ENCODE measurements around the gene CCDC122.
"Not testable (repeated sequence)": the region's sequence is repeated elsewhere in the genome, so short reads cannot be mapped to it uniquely, and the experiment has no call there.

Gene CCDC122

DNA sequence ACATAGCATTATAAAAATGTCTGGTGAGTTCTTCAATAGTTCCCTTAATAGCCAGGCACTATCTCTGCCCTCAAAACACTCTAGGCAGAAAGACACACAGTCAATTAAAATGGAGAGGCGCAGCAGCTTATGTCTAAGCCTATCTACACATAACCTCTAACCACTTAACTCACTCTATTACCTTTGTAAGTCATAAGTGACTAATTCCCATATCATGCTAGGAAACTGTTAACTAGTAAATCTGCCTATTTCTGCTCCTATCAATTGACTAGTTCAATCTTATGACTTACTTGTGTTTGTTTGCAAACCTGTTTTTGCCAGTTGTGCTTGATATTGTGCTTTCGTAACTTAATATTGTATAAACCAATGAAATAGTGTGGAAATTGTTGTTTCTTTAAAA lies 3.2 kb downstream of the CCDC122 start:
- no peak for DNase-seq

DNA sequence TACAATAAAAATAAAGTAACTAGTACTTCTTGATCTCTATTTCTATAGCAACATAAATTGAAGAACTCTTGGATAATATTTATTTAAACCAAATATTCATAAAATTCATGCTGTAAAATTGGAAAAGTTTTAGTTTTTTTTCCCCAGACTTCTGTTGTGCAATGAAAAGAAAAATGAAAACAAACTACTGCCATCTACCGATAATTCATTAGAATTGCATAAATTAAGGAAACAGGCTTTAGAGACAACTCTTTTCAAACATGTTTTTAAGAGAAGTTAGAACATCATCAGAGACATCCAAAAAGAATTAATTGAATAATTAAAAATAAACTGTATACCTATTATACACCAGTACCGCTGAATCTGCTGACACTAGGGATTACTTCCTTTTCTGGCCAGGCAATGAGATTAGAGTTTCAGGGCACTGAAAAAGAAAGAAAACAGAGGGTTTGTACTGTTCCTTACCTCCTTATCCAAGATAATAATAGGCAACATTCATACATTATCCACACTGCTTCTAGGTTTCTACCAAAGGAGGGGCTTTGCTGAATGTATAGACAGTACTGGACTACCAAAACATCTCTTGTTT lies 4.9 kb downstream of the CCDC122 start:
- no peak for DNase-seq

DNA sequence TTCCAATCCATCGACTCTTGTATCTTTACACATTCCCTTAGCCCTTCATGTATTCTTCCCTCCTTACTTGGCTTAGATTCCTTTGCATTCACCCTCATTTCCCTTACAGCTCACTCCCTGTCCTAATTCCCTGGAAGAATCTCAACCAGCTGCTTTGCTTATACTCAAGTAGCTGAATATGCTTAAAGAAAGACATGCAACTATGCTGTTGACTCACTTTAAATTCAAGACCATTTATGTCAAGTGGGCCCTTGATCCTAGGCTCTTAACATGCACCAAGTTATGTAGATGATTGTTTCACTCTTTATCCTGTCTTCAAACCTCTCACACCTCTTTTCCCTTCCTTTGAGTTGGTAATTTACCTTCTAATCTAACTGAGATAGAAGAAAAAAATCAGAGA lies 7.4 kb downstream of the CCDC122 start:
- DNase-seq, result no peak

DNA sequence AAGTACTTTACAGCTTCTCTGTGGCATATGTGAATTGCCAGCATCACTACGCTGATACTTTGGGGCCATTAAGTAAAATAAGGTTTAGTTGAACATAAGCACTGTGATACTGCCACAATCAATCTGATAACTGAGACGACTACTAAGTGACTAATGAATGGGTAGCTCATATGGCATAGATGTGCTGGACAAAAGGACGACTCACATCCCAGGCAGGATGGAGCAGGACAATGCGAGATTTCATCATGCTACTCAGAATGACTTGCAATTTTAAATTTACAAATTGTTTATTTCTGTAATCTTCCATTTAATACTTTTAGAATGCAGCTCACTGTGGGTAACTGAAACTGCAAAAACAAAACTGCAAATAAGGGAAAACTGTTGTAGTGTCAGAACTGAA lies 13.6 kb downstream of the CCDC122 start:
- DNase-seq, result no peak

DNA sequence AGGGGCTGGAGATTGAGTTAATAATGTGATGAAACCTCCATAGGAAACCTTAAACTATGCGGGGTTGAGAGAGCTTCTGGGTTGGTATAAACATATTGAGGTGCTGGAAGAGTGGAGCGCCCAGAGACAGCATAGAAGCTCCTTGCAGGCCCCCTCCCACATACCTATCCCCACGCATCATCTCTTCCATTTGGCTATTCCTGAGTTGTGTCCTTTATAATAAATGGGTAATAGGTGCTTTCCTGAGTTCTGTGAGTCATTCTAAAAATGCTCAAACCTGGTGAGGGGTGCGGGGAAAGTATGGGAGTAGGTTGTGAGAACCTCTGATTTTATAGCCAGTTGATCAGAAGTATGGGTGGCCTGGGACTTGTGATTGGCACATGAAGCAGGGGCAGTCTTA lies 14.6 kb downstream of the CCDC122 start:
- no peak for DNase-seq

DNA sequence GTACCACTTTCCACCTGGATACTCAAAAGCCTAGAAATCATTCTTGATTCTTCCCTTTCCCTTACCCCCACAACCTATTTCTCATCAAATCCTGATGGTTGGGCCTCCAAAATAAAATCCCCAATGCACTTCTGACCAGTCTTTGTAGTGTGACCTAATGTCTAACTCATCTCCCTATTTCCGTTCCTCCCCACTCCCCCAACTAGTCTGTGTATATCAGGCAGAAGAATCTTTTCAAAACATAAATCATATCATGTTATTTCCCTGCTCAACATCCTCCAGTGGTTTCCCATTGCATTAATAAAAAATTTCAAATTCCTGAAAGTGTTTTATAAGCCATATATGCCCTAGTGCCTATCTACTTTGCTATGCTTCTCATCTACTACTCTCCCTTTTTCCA lies 17.7 kb downstream of the CCDC122 start:
- no peak for DNase-seq

DNA sequence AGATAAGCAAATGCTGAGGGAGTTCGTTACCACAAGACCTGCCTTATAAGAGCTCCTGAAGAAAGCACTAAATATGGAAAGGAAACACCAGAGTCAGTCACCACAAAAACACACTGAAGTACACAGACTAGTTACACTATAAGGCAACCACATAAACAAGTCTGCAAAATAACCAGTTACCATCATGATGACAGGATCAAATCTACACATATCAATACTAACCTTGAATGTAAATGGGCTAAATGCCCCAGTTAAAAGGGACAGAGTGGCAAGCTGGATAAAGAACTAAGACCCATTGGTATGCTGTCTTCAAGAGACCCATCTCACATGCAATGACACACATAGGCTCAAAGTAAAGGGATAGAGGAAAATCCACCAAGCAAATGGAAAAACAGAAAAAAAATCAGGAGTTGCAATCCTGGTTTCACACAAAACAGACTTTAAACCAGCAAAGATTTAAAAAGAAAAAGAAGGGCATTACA lies 26.6 kb downstream of the CCDC122 start:
- no peak for DNase-seq

DNA sequence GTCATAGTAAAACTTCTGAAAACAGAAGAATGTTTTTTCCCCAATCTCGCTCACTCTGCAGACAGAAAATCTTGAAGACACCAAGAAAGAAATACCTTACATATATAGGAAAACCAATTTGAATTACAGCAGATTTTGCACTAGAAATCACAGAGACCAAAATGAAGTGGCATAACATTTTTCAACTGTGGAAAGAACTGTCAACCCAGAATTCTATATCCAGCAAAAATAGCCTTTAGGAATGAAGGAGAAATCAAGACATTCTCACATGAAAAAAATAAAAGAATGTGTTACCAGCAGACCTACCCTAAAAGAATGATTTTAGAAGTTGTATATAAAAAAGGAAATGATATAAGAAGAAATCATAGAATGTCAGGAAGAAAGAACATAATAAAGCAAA lies 28.7 kb downstream of the CCDC122 start:
- DNase-seq, result no peak

DNA sequence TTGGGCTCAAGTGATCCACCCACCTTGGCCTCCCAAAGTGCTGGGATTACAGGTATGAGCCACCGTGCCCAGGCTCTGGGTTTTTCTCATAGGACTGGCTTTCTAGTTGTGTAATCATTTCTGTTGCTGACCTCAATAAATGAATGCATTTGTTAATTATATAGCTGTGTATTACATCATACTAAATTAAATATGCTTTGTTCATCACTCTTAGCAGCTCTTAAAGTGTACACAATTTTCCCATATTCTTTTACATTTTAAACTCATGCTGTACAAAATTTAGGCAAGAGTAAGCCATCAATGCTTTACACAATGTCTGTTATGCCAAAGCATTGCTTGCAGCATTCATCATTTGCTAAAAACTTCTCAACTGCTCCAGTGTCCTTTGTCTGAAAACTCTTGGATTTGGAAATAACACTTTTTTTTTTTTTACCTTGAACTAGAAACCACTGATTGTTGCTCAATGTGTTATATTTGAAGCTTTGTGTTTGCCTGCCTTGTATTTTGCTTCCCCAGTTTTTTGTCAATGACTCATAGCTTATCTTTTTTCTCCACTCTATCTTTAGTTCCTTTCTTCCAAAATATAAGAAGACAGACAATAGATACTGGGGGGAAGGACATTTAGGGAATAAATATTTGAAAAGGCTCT lies 31.4 kb downstream of the CCDC122 start:
- no peak for DNase-seq

DNA sequence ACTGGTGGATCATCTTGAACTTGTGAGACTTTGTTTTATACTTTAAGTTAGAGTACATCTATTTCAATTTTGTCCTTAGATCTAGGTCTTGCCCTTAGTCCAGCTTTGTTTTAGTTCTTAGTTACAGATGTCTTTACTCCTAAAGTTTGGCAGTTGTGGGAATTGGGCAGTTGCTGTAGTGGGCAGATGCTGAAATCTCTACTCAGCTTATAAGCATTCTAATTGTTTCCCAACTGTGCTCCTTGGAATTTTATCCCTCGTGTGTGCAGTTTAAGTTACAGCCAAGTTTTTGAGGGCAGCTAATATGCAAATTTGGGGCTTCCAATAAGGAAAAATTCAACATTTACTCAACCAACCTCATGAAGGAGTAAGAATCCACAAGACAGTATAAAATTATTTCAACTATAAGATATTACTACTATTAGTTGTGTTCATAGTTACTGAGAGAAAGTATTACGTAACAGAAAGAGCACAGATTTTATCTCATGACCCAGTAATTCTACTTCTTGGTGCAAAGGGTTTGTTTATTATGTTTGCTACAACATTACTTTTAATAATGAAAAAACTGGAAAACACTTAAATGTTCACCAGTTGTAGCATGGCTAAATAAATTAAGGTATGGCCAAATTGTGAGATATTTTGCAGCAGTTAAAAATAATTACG lies 32.9 kb downstream of the CCDC122 start:
- DNase-seq, result no peak

DNA sequence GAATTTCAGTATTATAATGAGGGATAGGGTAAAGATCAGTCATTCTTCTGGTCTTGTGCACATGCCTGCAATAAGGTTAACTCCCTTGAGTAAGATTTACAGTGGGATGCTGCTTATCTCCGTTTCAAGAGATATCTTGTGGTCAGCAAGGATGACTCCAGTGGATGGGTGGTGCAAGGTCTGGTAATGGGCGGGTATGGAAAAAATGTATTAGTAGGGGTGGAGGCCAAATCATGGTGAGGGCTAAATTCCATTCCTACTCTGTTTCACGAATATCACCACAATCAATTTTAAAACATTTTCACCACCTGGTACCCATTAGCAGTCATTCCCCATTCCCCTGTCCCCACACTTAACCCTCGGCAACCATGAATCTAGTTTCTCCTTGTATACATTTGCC lies 40.6 kb downstream of the CCDC122 start:
- DNase-seq, result no peak

DNA sequence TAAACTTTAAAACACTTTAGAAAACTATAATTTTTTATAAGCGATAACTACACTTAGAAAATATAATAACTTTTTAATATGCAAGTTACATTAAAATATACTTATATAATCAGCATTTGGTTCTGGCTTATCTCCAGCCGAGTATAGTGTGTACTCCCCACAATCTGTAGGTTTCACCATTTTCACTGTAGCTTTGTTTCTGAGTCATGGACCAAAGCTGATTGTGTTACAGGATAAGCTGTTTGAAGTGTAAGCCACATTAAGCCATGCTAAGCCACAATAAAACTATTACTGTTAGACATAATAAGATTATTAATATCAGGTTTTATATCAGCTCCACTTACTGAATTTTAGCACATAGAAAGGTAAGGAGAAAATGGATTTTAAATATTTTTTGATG lies 43.8 kb downstream of the CCDC122 start:
- no peak for DNase-seq

DNA sequence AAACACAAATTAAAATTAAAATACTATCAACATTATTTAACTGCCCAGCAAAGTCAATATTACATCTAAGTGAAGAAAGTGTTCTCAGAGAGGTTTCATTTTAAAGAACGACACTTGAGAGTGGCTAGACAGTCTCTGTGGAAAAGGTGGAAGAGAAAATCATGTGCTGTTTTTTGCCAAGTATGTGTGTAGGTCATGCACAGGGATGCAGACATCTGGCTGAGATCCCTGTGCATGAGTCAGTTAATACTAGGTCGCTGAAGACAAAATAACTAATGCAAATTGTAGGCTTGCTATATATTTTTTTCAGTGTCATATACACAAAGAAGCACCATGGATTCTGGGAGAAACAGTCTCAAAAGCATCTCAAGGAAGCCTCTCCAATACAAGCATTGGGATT lies 48.5 kb downstream of the CCDC122 start:
- no peak for DNase-seq

DNA sequence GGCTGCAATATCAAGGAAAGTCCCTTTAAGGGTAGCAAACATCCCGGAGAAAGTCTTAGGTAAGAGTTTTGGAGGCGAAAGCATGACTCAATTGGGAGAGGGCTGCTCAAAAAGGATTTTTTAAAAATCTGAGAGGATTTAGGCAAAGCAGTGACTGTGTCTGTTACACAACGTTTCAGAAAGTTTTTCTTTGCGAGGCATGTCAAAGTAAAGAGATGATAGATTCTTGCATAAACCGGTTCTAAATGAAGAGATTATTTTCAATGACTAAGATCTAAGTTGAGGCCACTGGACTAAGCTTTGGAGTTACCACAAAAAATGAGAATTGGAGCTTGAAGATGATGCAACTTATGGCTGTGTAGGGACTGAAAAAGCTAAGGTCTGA lies 49.1 kb downstream of the CCDC122 start:
- DNase-seq, result no peak

DNA sequence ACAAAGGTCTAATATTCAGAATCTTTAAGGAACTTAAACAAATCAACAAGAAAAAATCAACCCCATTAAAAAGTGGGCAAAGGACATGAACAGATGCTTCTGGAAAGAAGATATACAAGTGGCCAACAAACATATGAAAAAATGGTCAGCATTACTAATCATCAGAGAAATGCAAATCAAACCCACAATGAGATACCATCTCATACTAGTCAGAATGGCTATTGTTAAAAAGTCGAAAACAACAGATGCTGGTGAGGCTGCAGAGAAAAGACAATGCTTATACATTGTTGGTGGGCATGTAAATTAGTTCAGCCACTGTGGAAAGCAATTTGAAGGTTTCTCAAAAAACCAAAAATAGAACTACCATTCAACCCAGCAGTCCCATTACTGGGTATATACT lies 54.9 kb downstream of the CCDC122 start:
- DNase-seq, result not testable (repeated sequence)

DNA sequence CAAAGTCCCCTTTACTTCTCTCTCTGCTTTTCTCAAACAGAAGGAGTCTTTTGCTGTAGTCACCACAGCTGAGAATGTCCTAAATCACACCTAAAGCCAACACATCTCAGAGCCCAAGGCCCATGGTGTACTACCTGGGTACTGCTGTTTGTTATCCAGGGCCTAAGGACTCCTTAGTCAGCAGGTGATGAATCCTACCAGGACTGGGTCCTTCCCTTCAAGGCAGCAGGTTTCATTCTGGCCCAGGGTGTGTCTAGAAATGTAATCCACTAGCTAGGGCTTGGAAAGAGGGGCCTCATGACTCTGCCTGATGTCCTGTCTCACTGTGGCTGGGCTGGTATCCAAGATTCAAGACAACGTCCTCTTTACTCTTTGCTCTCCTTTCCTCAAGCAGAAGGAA lies 56.6 kb downstream of the CCDC122 start:
- DNase-seq, result no peak

DNA sequence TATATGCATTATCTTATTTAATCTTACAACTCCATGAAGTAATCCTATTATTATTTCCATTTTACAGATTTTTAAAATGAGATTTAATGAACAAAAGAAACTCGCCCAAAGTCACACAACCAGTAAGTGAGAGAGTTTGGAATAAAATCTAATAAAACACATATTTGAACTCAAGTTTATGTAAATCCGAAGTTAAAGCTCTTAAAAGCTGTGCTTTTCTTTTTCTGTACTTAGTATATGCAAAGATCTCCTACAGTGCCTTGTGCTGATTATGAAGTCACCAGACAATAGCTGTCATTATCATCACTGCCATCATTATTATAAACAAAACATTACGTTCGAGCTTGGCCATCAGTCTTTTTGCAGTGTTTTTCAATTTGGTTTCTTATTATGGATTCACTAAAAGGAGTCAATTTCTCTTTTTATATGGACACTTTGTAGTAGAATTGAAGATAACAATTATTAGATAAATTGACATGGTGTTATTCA lies 63.1 kb downstream of the CCDC122 start:
- DNase-seq, result no peak

DNA sequence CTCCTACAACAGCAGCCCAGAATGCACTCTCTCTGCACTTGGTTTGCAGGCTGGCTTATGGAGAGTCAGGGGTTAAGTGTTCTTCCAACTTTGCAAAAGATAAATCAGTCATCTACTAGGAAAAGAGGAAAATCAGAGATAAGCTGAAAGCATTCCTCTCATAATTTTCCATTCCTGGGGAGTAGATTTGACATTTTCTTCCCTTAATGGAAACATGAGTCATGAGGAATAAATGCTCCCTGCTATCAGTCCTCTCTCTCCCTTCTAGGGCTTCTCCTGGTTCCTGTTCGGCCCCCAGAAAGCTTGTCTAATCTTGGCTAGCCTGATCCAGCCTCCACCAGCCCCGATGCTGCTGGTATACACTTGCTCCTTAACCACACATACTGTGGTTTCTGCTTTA lies 64.3 kb downstream of the CCDC122 start:
- no peak for DNase-seq

DNA sequence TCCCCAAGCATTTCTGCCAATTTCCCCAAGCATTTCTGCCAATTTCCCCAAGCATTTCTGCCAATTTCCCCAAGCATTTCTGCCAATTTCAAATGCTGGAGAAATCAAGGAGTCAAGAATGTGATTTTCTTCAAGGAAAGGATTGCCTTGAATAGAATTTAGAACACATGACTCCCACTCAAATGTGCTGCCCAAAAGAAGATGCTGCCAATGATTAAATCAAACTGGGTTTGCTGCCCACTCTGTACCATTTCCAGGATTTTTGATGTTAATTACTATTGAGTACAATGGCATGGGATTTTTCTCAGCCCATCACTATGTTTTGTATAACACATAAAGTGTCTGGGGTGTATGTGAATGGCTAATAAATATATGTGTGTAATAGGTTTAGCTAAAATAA lies 70.9 kb downstream of the CCDC122 start:
- DNase-seq, result no peak

DNA sequence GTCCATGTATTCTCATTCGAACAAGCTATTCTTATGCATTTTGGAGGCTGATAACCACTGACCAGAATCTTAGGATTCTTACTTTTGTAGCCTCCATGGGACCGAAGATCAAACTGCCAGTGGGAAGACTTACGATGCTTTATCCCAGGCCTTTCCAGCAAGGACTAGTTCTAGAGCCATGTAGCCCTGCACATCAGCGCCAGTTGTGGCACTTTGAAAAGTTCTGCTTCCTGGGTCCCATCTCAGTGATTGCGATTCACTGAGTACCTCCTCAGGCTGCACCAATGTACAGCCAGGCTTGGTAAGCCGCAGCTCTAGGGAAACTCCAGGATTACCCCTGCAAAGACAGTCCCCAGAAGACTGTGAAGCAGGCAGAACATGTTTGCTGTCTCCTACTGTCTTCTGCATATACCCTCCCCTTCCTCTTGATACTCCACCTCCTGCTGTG lies 73.8 kb downstream of the CCDC122 start:
- DNase-seq, result no peak

DNA sequence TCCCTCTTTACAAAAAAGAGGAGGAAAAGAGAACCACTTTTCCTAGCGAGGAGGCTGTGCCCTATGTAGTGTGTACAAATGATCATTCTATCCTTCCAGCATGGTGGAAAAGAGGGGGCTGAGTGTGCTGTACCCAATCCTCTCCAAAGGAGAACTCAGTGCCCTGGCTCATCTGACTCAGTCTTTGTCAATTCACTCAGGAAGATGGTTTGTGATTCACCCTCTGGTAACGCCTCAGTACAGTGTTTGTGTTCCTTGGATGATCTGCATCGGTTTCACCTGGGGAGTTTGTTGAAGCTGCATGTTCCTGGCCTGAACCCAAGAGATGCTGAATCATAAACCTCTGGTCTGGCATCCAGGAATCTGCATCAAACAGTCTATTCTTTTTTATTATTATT lies 74.5 kb downstream of the CCDC122 start:
- no peak for DNase-seq

DNA sequence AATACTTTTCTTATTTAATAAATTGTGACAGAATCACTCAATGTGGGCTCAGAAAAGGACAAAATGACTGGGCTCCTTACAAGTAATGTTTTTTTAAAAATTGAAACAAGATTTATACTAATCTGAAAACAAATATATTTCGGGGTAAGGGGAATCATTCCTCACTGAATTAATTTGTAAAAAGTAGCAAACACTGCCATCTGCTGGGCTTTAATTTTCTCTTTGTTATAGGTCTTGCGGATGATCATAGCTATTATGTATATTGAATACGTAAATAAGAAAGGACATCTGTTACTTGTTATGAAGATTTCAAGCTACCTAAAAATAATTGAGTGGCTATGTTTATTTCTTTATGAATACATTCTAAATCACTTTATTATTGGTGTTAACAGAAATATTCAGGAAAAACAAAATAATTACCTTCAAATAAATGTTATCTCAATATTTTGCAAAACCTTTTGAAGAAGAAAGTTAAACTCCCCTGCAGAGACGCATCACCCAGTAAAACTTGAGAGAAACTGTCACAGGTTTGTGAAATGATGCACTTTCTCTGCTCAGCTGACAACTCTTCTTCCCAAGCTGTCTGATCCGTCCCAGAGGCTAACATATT lies 75.0 kb downstream of the CCDC122 start:
- DNase-seq, result peak; percentile 56

DNA sequence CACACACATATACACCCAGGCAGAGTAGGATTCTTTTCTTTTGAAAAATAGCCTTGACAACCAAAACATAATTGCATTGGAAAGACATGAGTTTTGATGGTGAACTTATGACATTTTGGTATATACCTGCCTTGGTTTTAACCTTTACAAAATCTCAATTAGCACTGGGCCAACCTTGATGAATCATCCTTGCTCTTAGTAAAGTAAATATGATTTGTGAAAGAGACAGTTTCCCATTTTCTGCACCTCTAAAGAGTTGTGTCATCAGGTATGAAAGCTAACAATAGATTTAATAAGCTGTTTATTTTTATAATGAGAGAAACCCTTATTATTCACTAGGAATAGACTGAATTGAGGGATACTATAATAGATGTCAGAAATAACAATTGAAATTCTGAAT lies 77.0 kb downstream of the CCDC122 start:
- no peak for DNase-seq

DNA sequence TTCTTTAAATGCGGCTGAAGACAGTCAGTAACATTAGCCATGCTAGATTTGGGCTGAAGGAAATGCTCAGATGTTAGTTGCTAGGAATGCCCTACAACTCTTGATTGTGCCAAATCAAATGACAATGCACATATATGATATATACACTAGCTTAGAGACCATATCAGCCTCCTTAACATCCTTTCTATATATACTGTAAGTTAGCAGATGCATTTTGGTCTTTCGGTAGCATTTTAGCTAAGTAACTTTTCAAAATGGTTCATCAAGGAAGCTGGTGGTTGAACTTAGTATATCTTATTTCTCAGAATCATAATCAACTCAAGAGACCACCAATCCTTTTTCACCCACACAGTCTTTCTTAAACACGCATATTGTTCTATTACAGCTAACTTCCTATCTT lies 78.7 kb downstream of the CCDC122 start:
- DNase-seq, result no peak
